Activated naive CD8-positive, alpha-beta T cell (primary cell): Measurements from ENCODE around the gene STOM.

Source experiments
- H3K27ac Mint-ChIP-seq: one replicate; pipeline ENCODE4 v1.8.0; 2021; ENCODE audit warnings: mixed read lengths
- H3K27me3 Mint-ChIP-seq: one replicate; pipeline ENCODE4 v1.8.0; 2021; ENCODE audit warnings: mixed read lengths
- H3K36me3 Mint-ChIP-seq: one replicate; pipeline ENCODE4 v1.8.0; 2021; ENCODE audit warnings: mixed read lengths
- H3K4me1 Mint-ChIP-seq: one replicate; pipeline ENCODE4 v1.8.0; 2021; ENCODE audit warnings: low read depth, mixed read lengths
- H3K4me3 Mint-ChIP-seq: one replicate; pipeline ENCODE4 v1.8.0; 2021; ENCODE audit warnings: mild to moderate bottlenecking, mixed read lengths
- H3K9me3 Mint-ChIP-seq: one replicate; pipeline ENCODE4 v1.8.0; 2021; ENCODE audit warnings: low read depth, mixed read lengths

Gene STOM

GRCh38 chr9:121362813-121363621 is 7.0 kb downstream of the STOM start:
- Mint-ChIP-seq H3K27me3 (no peaks in the 10 kb centered on the region), H3K4me1 (peaks cover 25% of the 10 kb centered on the region), H3K27ac (no peak overlapping the region), H3K36me3 (peaks cover 3% of the 10 kb centered on the region), H3K4me3 (no peak overlapping the region), H3K9me3 (no peaks in the 10 kb centered on the region)

GRCh38 chr9:121360601-121361374 is 9.3 kb downstream of the STOM start:
- Mint-ChIP-seq H3K27me3 (no peaks in the 10 kb centered on the region), H3K27ac (no peak overlapping the region), H3K4me3 (no peak overlapping the region), H3K9me3 (no peaks in the 10 kb centered on the region), H3K36me3 (peaks cover 5% of the 10 kb centered on the region), H3K4me1 (peaks cover 28% of the 10 kb centered on the region)

GRCh38 chr9:121359351-121360294 is 10.4 kb downstream of the STOM start:
- Mint-ChIP-seq H3K4me3 (no peak overlapping the region), H3K27ac (peak overlapping the region; percentile 59)

GRCh38 chr9:121358751-121359150 is 11.3 kb downstream of the STOM start:
- peaks cover 3% of the 10 kb centered on the region for H3K36me3 Mint-ChIP-seq
- peak overlapping the region; percentile 42 for H3K27ac Mint-ChIP-seq
- no peaks in the 10 kb centered on the region for H3K27me3 Mint-ChIP-seq
- H3K9me3 Mint-ChIP-seq, result no peaks in the 10 kb centered on the region
- H3K4me3 Mint-ChIP-seq, result peak overlapping the region; percentile 37
- peaks cover 35% of the 10 kb centered on the region for H3K4me1 Mint-ChIP-seq

More at GRCh38 chr9:121359351-121360294, 10.4 kb downstream of the STOM start:
- H3K36me3 Mint-ChIP-seq, result peaks cover 3% of the 10 kb centered on the region
- H3K9me3 Mint-ChIP-seq, result no peaks in the 10 kb centered on the region
- H3K27me3 Mint-ChIP-seq, result no peaks in the 10 kb centered on the region
- H3K4me1 Mint-ChIP-seq, result peaks cover 28% of the 10 kb centered on the region

GRCh38 chr9:121357011-121357410 is 13.0 kb downstream of the STOM start:
- H3K27ac Mint-ChIP-seq, result no peak overlapping the region
- H3K36me3 Mint-ChIP-seq, result peaks cover 10% of the 10 kb centered on the region
- no peaks in the 10 kb centered on the region for H3K27me3 Mint-ChIP-seq
- no peaks in the 10 kb centered on the region for H3K9me3 Mint-ChIP-seq
- no peak overlapping the region for H3K4me3 Mint-ChIP-seq
- peaks cover 43% of the 10 kb centered on the region for H3K4me1 Mint-ChIP-seq

GRCh38 chr9:121354762-121355161 is 15.3 kb downstream of the STOM start:
- Mint-ChIP-seq H3K27ac (no peak overlapping the region), H3K4me1 (peaks cover 45% of the 10 kb centered on the region), H3K36me3 (peaks cover 22% of the 10 kb centered on the region), H3K9me3 (no peaks in the 10 kb centered on the region), H3K27me3 (no peaks in the 10 kb centered on the region), H3K4me3 (no peak overlapping the region)

- no peaks in the 10 kb centered on the region for H3K9me3 Mint-ChIP-seq
- H3K27me3 Mint-ChIP-seq, result no peaks in the 10 kb centered on the region
- H3K4me3 Mint-ChIP-seq, result peak overlapping the region; percentile 11
- H3K4me1 Mint-ChIP-seq, result peaks cover 41% of the 10 kb centered on the region
- H3K27ac Mint-ChIP-seq, result peak overlapping the region; percentile 65
- H3K36me3 Mint-ChIP-seq, result peaks cover 22% of the 10 kb centered on the region
These were observed 15.9 kb downstream of the STOM start for GRCh38 chr9:121354141-121354540.

- Mint-ChIP-seq H3K4me1 (peaks cover 34% of the 10 kb centered on the region), H3K27me3 (no peaks in the 10 kb centered on the region), H3K4me3 (peak overlapping the region; percentile 55), H3K36me3 (peaks cover 24% of the 10 kb centered on the region), H3K27ac (peak overlapping the region; percentile 65), H3K9me3 (no peaks in the 10 kb centered on the region)
These were observed 16.6 kb downstream of the STOM start for GRCh38 chr9:121353241-121354061.

GRCh38 chr9:121350993-121351561 is 19.0 kb downstream of the STOM start:
- Mint-ChIP-seq H3K4me3 (no peak overlapping the region), H3K27me3 (no peaks in the 10 kb centered on the region), H3K36me3 (peaks cover 33% of the 10 kb centered on the region), H3K4me1 (peaks cover 22% of the 10 kb centered on the region), H3K27ac (no peak overlapping the region), H3K9me3 (no peaks in the 10 kb centered on the region)

- no peak overlapping the region for H3K4me3 Mint-ChIP-seq
- H3K4me1 Mint-ChIP-seq, result peaks cover 19% of the 10 kb centered on the region
- no peaks in the 10 kb centered on the region for H3K9me3 Mint-ChIP-seq
- no peak overlapping the region for H3K27ac Mint-ChIP-seq
- H3K36me3 Mint-ChIP-seq, result peaks cover 32% of the 10 kb centered on the region
- no peaks in the 10 kb centered on the region for H3K27me3 Mint-ChIP-seq
These were observed 20.0 kb downstream of the STOM start for GRCh38 chr9:121350036-121350435.

- Mint-ChIP-seq H3K9me3 (no peaks in the 10 kb centered on the region), H3K4me3 (no peak overlapping the region), H3K27me3 (no peaks in the 10 kb centered on the region), H3K36me3 (peaks cover 32% of the 10 kb centered on the region), H3K4me1 (peaks cover 13% of the 10 kb centered on the region), H3K27ac (no peak overlapping the region)
These were observed 21.0 kb downstream of the STOM start for GRCh38 chr9:121349009-121349408.

GRCh38 chr9:121348221-121348620 is 21.8 kb downstream of the STOM start:
- peaks cover 32% of the 10 kb centered on the region for H3K36me3 Mint-ChIP-seq
- H3K4me1 Mint-ChIP-seq, result peaks cover 5% of the 10 kb centered on the region
- no peak overlapping the region for H3K4me3 Mint-ChIP-seq
- H3K27me3 Mint-ChIP-seq, result no peaks in the 10 kb centered on the region
- no peaks in the 10 kb centered on the region for H3K9me3 Mint-ChIP-seq
- no peak overlapping the region for H3K27ac Mint-ChIP-seq

GRCh38 chr9:121345070-121345469 is 25.0 kb downstream of the STOM start:
- Mint-ChIP-seq H3K4me3 (no peak overlapping the region), H3K27ac (no peak overlapping the region), H3K27me3 (no peaks in the 10 kb centered on the region), H3K9me3 (no peaks in the 10 kb centered on the region), H3K36me3 (peaks cover 18% of the 10 kb centered on the region), H3K4me1 (no peaks in the 10 kb centered on the region)

- Mint-ChIP-seq H3K4me1 (no peaks in the 10 kb centered on the region), H3K4me3 (no peak overlapping the region), H3K27ac (no peak overlapping the region), H3K27me3 (no peaks in the 10 kb centered on the region), H3K36me3 (peaks cover 18% of the 10 kb centered on the region), H3K9me3 (no peaks in the 10 kb centered on the region)
These were observed 25.9 kb downstream of the STOM start for GRCh38 chr9:121344184-121344583.
